ENCODE measurements around the gene PTPRM. TPM values are rescaled to one million over a fixed set of nuclear protein-coding genes. Genes with fewer than 3 reads are reported as not detected.

The PTPRM gene
- total and polyA plus RNA-seq, 2 donors (not counting 3 experiments of a cell fraction or from before 2014, with no cell fraction given), result 37.4 to 43.7 TPM

GRCh38 chr18:8274370-8274769 is 707.3 kb downstream of the PTPRM start:
- intact Hi-C loops (cut with micrococcal nuclease) (no loop called here), dilution Hi-C loops (cut with MboI; ENCODE audit: extremely low pct_ligation_motif_present, low sequenced_read_pairs) (no loop called here)
- Histone ChIP-seq H3K9ac (replicated peaks; ENCODE audit: extremely low read depth, insufficient read depth, low read length) (no peak overlapping the region), H3K79me2 (ENCODE audit: control insufficient read depth, insufficient read depth, low read length) (no peaks in the 10 kb centered on the region), H3K4me1 (ENCODE audit: control insufficient read depth, extremely low read depth, insufficient read depth, low read length) (no peaks in the 10 kb centered on the region), H3K36me3 (ENCODE audit: control insufficient read depth in 2 of 2, extremely low read depth in 1 of 2, insufficient read depth in 2 of 2, low read length in 2 of 2) (no peaks in the 10 kb centered on the region), H3K9me1 (replicated peaks; ENCODE audit: control insufficient read depth, extremely low read depth, insufficient read depth, low read length) (no peaks in the 10 kb centered on the region), H3K4me3 (replicated peaks in 1 of 3; ENCODE audit: insufficient read depth in 1 of 3, low read depth in 1 of 3, low read length in 3 of 3) (no peak overlapping the region), H4K20me1 (replicated peaks; ENCODE audit: control insufficient read depth, extremely low read depth, insufficient read depth, low read length) (no peaks in the 10 kb centered on the region), H3K27ac (ENCODE audit: insufficient read depth, low read depth, low read length) (no peak overlapping the region), H3K4me2 (ENCODE audit: insufficient read depth, low read length) (no peak overlapping the region), H3K27me3 (ENCODE audit: control insufficient read depth in 2 of 2, insufficient read depth in 2 of 2, low read length in 2 of 2) (no peaks in the 10 kb centered on the region), H2AFZ (ENCODE audit: low read depth, low read length) (no peak overlapping the region), H3K9me3 (replicated peaks; ENCODE audit: control insufficient read depth, insufficient read depth, low read length) (no peaks in the 10 kb centered on the region)
- no peak for DNase-seq (ENCODE audit: low read depth, low spot score)
- no peak for FAIRE-seq
- TF ChIP-seq CTCF (IDR thresholded peaks at IDR 0.05; ENCODE audit: extremely low read depth in 1 of 2, insufficient read depth in 1 of 2, low read depth in 1 of 2, low read length in 2 of 2) (no peak), JUN (IDR thresholded peaks at IDR 0.05; ENCODE audit: borderline replicate concordance, insufficient read depth, insufficient read length, low read depth) (no peak), MAX (IDR thresholded peaks at IDR 0.05; ENCODE audit: insufficient read depth, insufficient read length) (no peak), POLR2A (IDR thresholded peaks at IDR 0.05; ENCODE audit: low read depth, low read length) (no peak), EZH2 (IDR thresholded peaks at IDR 0.05; ENCODE audit: borderline replicate concordance, low read depth, low read length, severe bottlenecking) (no peak), MYC (IDR thresholded peaks at IDR 0.05; ENCODE audit: low read depth, low read length) (no peak), GATA2 (IDR thresholded peaks at IDR 0.05; ENCODE audit: insufficient read depth, insufficient read length, low read depth, low read length) (no peak), FOS (IDR thresholded peaks at IDR 0.05; ENCODE audit: borderline replicate concordance, insufficient read depth, low read length) (no peak)
- POLR2A ChIA-PET, result no interaction called here
- BruUV-seq (replicated peaks), result no TSS peak
- CTCF ChIA-PET, result interaction anchor here (1.2 kb wide), 1 partner anchor 15 kb away, joined by 3 read pairs; no protein-coding TSS in a partner anchor

Measured in endothelial cell of umbilical vein (primary cell).